ENCODE results near the gene GALNT9.

Gene GALNT9

GRCh38 chr12:132324841-132325732, 4.3 kb downstream of the GALNT9 start:
- no peak for DNase-seq

- no peak for DNase-seq
These were observed 5.2 kb downstream of the GALNT9 start for GRCh38 chr12:132324173-132324572.

GRCh38 chr12:132323171-132324010, 6.0 kb downstream of the GALNT9 start:
- DNase-seq = no peak

GRCh38 chr12:132322206-132323132, 6.9 kb downstream of the GALNT9 start:
- DNase-seq = no peak

- no peak for DNase-seq
These were observed 7.9 kb downstream of the GALNT9 start for GRCh38 chr12:132321321-132322118.

GRCh38 chr12:132320767-132321211, 8.6 kb downstream of the GALNT9 start:
- no peak for DNase-seq

GRCh38 chr12:132319991-132320570, 9.3 kb downstream of the GALNT9 start:
- no peak for DNase-seq

GRCh38 chr12:132319359-132319950, 9.9 kb downstream of the GALNT9 start:
- no peak for DNase-seq

- no peak for DNase-seq
These were observed 10.8 kb downstream of the GALNT9 start for GRCh38 chr12:132318618-132319033.

GRCh38 chr12:132318135-132318534, 11.3 kb downstream of the GALNT9 start:
- no peak for DNase-seq

GRCh38 chr12:132317233-132317938, 12.0 kb downstream of the GALNT9 start:
- no peak for DNase-seq

- DNase-seq = no peak
These were observed 12.7 kb downstream of the GALNT9 start for GRCh38 chr12:132316497-132317232.

GRCh38 chr12:132315951-132316350, 13.4 kb downstream of the GALNT9 start:
- DNase-seq = no peak

- DNase-seq = no peak
These were observed 13.9 kb downstream of the GALNT9 start for GRCh38 chr12:132315507-132315906.

- no peak for DNase-seq
These were observed 14.7 kb downstream of the GALNT9 start for GRCh38 chr12:132314516-132315233.

- no peak for DNase-seq
These were observed 15.4 kb downstream of the GALNT9 start for GRCh38 chr12:132314035-132314434.

- DNase-seq = no peak
These were observed 16.2 kb downstream of the GALNT9 start for GRCh38 chr12:132313182-132313581.

- no peak for DNase-seq
These were observed 16.9 kb downstream of the GALNT9 start for GRCh38 chr12:132312516-132312915.

Data from CD4-positive, alpha-beta T cell treated with Interleukin-12 subunit alpha and Interleukin-12 subunit beta, for 1 hour (primary cell).